ENCODE measurements around the gene ATP10D.

Gene ATP10D

DNA sequence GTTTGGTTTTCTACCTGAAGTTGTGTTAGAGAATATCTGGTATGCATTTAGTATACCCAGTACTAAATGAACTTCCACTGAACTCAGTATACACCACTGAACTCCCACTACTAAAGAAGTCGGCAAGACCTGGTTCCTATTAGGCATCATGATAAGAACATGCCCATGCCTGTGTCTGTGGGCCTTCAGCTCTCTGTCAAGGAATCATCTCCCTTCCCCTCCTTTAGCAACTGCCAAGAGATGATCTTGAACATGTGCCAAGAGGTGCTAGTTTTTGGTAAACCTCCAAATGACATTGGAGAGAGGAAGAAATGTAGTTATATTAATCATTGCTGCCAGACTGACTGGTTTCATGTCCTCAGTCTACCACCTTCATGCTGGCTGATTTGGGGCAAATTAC lies 113.2 kb downstream of the ATP10D start:
- no peak overlapping the region for H3K27ac ChIP-seq
- TF ChIP-seq, protein P1, sequence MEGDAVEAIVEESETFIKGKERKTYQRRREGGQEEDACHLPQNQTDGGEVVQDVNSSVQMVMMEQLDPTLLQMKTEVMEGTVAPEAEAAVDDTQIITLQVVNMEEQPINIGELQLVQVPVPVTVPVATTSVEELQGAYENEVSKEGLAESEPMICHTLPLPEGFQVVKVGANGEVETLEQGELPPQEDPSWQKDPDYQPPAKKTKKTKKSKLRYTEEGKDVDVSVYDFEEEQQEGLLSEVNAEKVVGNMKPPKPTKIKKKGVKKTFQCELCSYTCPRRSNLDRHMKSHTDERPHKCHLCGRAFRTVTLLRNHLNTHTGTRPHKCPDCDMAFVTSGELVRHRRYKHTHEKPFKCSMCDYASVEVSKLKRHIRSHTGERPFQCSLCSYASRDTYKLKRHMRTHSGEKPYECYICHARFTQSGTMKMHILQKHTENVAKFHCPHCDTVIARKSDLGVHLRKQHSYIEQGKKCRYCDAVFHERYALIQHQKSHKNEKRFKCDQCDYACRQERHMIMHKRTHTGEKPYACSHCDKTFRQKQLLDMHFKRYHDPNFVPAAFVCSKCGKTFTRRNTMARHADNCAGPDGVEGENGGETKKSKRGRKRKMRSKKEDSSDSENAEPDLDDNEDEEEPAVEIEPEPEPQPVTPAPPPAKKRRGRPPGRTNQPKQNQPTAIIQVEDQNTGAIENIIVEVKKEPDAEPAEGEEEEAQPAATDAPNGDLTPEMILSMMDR (conservative IDR thresholded peaks at IDR 0.05) = no peak

DNA sequence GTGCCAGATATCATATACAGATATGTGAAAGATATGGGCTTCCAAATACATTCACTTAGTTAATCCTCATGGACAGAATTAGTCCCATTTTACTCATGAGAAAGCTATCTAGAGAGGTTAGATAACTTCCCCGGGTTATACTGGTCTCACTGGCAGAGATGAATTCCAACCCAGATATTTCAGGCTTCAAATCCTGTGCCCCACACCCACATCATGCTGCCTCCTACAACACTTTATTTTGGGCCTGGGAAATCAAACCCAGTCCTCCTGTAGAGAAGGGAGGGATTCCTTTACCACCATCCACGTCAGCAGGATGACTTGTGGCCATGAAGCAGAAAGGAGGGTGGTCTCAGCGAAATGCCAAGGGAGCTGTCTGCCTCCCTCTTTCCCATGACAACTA lies 113.8 kb downstream of the ATP10D start:
- TF ChIP-seq, protein P1 (conservative IDR thresholded peaks at IDR 0.05) = no peak
- no peak overlapping the region for H3K27ac ChIP-seq

DNA sequence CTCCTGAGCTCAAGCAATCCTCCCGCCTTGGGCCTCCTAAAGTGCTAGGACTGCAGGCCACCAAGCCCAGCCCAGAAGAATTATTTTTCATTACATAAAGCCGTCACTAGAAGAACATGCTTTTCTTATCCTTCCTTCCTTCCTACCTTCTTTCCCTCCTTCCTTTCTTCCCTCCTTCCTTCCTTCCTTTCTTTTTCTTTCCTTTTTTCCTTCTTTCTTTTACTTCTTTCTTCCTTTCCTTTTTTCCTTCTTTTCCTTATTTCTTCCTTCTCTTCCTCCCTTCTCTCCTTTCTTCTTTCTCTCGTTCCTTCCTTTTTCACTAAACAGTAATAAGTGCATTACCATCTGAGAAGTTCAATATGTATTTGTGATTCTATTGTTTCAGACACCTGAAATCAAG lies 121.4 kb downstream of the ATP10D start:
- TF ChIP-seq, protein P1 (conservative IDR thresholded peaks at IDR 0.05) = no peak
- no peak overlapping the region for H3K27ac ChIP-seq

DNA sequence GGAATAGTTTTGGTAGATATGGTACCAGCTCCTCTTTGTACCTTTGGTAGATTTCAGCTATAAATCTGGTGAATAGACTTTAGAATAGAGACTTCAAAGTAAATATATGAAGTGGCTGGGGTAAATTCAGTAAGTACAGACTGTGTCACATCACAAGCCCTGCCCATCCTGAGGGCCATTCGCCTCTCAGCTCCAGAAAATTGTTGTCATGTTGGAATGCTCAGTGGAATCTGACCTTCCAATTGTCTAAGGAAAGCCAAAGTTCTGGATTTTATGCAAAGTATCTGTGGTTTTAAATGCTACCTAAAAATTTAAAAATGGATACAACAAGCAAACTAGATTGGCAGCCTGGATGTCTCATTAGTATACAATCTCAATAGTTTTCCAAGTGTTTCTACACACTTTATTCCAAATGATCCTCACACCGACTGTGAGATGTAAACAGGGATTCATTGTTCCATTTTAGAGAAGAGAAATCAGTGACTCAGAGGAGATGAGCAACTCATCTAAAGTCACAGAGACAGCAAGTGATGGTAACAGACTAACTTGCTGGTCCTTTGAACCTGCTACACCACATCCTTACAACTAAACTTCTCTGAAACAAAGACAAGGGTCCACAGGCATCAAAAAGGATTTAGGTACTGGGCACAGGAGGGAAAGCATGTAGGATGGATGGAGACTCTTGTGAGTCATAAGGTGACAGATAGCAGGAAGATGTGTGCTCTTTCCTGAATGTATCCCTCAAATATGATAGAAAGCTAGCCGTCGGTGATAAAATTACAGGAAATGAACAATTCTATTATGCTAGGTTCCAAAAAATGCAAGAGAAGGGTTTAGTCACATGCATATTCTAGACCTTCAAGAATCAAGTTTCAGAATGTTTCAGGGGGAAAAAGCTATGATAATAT lies 127.3 kb downstream of the ATP10D start:
- H3K27ac ChIP-seq = no peak overlapping the region
- TF ChIP-seq, protein P1 (conservative IDR thresholded peaks at IDR 0.05) = no peak

DNA sequence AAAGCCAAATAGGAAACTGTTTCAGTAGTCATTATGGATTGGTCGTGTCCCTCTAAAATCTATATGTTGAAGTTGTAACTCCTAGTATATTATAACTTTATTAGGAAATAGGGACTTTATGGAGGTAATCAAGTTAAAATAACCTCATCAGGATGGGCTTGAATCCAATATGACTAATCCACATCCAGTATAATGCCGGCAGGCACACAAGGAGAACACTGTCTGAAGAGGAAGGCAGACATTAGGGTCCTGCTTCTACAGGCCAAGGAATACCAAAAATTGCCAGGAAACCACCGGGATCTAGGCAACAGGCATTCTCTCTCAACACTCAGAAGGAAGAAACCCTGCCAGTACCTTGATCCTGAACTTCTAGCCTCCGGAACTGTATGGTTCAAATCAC lies 130.3 kb downstream of the ATP10D start:
- H3K27ac ChIP-seq = no peak overlapping the region
- TF ChIP-seq, protein P1 (conservative IDR thresholded peaks at IDR 0.05) = no peak

DNA sequence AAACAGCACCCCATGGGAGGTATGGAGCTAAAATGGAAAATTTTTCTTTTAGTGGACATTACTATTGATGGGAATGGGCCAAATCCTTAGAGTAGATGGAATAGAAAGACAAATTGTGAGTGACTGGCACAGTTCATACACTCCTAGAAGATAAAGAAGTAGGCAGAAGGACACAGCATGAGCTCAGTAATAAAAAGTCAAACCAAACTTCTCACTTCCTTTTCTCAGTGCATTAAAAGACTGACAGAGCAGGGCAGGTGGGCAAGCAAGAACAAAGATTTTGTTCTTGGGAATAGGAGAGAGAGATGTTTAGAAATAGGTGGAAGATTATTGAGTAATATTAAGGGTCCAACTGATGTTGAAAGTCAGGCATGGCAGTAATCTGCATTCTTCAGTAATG lies 132.5 kb downstream of the ATP10D start:
- TF ChIP-seq, protein P1 (conservative IDR thresholded peaks at IDR 0.05) = no peak
- no peak overlapping the region for H3K27ac ChIP-seq

DNA sequence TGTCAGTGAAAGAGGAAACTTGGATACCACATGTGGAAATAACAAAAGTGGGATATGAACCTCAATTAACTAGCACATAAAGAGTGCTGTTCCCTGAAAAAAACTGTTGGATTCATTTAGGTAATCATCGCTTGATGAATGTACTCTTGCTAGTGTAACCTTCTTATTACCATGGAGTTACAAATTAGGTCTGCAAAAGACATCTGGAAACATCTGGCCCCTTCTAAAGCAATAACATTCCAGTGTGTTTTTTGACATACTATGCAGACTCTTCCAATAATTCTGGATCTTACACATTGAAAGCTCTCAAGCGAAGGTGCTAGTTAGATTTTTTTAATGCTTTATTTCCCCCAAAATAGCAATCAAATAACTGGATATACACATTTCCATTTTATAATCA lies 134.6 kb downstream of the ATP10D start:
- TF ChIP-seq, protein P1 (conservative IDR thresholded peaks at IDR 0.05) = no peak

More for the DNA sequence above, 134.6 kb downstream of the ATP10D start:
- H3K27ac ChIP-seq = no peak overlapping the region

All from VCaP (cell line).